Caco-2 (cell line): ENCODE measurements around the gene SLC6A13. TPM values are rescaled to one million over a fixed set of nuclear protein-coding genes. Genes with fewer than 3 reads are reported as not detected.
"Not testable (repeated sequence)": the region's sequence is repeated elsewhere in the genome, so short reads cannot be mapped to it uniquely, and the experiment has no call there.

Experiments
- BruUV-seq: library from RNA; stranded (reverse); fragments of 400-500 nt; replicated peaks from 2 replicates; lab custom pipeline; 2021; lab: Mats Ljungman, UMichigan
- CTCF ChIA-PET: fragments of 300-600 bp; sonication (Branson Sonifier 250); formaldehyde crosslinking; loops from one replicate; lab custom pipeline; 2022; ENCODE audit warnings: antibody characterized with exemption; lab: Charles Lee
- POLR2A ChIA-PET: fragments of 300-600 bp; sonication (Branson Sonifier 250); formaldehyde crosslinking; loops from one replicate; lab custom pipeline; 2022; ENCODE audit warnings: antibody characterized with exemption; lab: Charles Lee
- DNase-seq, 2 experiments: peaks; one replicate each; pipeline versions ENCODE4 v3.0.0 to v3.0.0-alpha.2; 2020 to 2022
- H3K27me3 ChIP-seq: replicated peaks from 2 replicates; pipeline ENCODE4 v1.6.0; 2011; ENCODE audit warnings: low read length; ENCODE audit not compliant: control insufficient read depth, insufficient read depth
- H3K36me3 ChIP-seq: 2 replicates; pipeline ENCODE4 v1.5.1; 2011; ENCODE audit warnings: low read length; ENCODE audit not compliant: control insufficient read depth, insufficient read depth
- H3K4me1 ChIP-seq: fragments of 250-450 bp; sonication (Bioruptor Pico); 2 replicates; pipeline ENCODE4 v1.5.1; 2020; ENCODE audit warnings: mild to moderate bottlenecking
- H3K4me3 ChIP-seq: 2 replicates; pipeline ENCODE4 v1.5.1; 2011; ENCODE audit warnings: low read depth, mild to moderate bottlenecking, control low read depth, low read length
- H3K9me3 ChIP-seq: fragments of 250-450 bp; sonication (Bioruptor Pico); 2 replicates; pipeline ENCODE4 v1.5.1; 2020; ENCODE audit warnings: mild to moderate bottlenecking, moderate library complexity
- H3K27ac Mint-ChIP-seq: one replicate; pipeline ENCODE4 v1.8.0; 2022; ENCODE audit warnings: mixed read lengths; ENCODE audit not compliant: unreplicated experiment
- H3K27me3 Mint-ChIP-seq: one replicate; pipeline ENCODE4 v1.8.0; 2022; ENCODE audit warnings: mixed read lengths; ENCODE audit not compliant: insufficient read depth, unreplicated experiment
- H3K36me3 Mint-ChIP-seq: one replicate; pipeline ENCODE4 v1.8.0; 2022; ENCODE audit warnings: mild to moderate bottlenecking, mixed read lengths; ENCODE audit not compliant: insufficient read depth, unreplicated experiment
- H3K4me1 Mint-ChIP-seq: one replicate; pipeline ENCODE4 v1.8.0; 2022; ENCODE audit warnings: low read depth, mixed read lengths; ENCODE audit not compliant: unreplicated experiment
- H3K4me3 Mint-ChIP-seq: one replicate; pipeline ENCODE4 v1.8.0; 2022; ENCODE audit warnings: mild to moderate bottlenecking, moderate library complexity, mixed read lengths; ENCODE audit not compliant: unreplicated experiment
- H3K9me3 Mint-ChIP-seq: one replicate; pipeline ENCODE4 v1.8.0; 2022; ENCODE audit warnings: mixed read lengths; ENCODE audit not compliant: unreplicated experiment
- intact Hi-C: fragments of 100-400 bp; cut with micrococcal nuclease; formaldehyde crosslinking; loops from one replicate; pipeline ENCODE4 v1.10.0; 2022; ENCODE audit not compliant: unreplicated experiment
- total RNA-seq: library from RNA; stranded (reverse); gene quantifications from 2 replicates; pipeline ENCODE4 v1.2.3, GENCODE V29; 2022
- TF ChIP-seq, protein P1 (sequence below), 2 experiments: fragments of 200-600 bp in 1 of 2; IDR thresholded peaks; 1 replicate in 1 of 2; 2 replicates in 1 of 2; pipeline versions ENCODE4 v1.5.1 to v1.8.0; 2011 to 2022; ENCODE audit warnings: antibody characterized with exemption in 1 of 2, control low read depth in 1 of 2, inconsistent platforms in 1 of 2, low read depth in 1 of 2, low read length in 1 of 2, mild to moderate bottlenecking in 1 of 2, moderate library complexity in 1 of 2; ENCODE audit not compliant: insufficient read depth in 1 of 2, severe bottlenecking in 1 of 2, unreplicated experiment in 1 of 2

Gene SLC6A13
- total RNA-seq, 1 experiment from 2014 or later = 1.0 TPM

DNA sequence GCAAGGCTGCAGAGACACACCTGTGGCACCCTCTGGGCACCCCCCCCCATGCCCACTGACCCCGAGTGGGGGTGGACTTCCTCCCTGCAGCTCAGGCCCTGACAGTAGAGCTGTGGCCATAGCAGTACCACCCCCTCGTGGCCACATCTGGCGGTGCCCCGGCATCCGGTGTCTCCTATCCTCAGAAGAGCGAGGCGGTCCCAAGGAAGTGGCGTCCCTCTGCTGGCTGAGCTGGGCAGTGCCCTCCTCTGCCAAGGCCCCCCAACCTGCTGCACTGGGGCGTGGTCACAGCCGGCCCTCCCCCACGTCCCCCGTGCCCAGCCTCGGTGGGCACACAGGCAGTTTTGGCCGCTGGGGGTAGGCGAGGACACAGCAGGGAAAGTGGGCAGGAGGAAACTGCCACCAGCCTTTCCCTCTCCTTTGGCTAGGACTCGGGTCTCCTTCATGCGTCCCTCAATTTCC lies 42.7 kb downstream of the SLC6A13 start:
- POLR2A ChIA-PET = no interaction called here
- TF ChIP-seq, protein P1, sequence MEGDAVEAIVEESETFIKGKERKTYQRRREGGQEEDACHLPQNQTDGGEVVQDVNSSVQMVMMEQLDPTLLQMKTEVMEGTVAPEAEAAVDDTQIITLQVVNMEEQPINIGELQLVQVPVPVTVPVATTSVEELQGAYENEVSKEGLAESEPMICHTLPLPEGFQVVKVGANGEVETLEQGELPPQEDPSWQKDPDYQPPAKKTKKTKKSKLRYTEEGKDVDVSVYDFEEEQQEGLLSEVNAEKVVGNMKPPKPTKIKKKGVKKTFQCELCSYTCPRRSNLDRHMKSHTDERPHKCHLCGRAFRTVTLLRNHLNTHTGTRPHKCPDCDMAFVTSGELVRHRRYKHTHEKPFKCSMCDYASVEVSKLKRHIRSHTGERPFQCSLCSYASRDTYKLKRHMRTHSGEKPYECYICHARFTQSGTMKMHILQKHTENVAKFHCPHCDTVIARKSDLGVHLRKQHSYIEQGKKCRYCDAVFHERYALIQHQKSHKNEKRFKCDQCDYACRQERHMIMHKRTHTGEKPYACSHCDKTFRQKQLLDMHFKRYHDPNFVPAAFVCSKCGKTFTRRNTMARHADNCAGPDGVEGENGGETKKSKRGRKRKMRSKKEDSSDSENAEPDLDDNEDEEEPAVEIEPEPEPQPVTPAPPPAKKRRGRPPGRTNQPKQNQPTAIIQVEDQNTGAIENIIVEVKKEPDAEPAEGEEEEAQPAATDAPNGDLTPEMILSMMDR (IDR thresholded peaks at IDR 0.05; ENCODE audit: insufficient read depth in 1 of 2, low read depth in 1 of 2, low read length in 1 of 2, severe bottlenecking in 1 of 2, unreplicated experiment in 1 of 2) = peak; percentile 89 to 95
- Mint-ChIP-seq H3K4me1 (no peaks in the 10 kb centered on the region), H3K9me3 (no peaks in the 10 kb centered on the region), H3K27me3 (peaks cover 5% of the 10 kb centered on the region), H3K27ac (no peak overlapping the region), H3K4me3 (no peak overlapping the region), H3K36me3 (no peaks in the 10 kb centered on the region)
- no peaks in the 10 kb centered on the region for H3K36me3 ChIP-seq
- no peaks in the 10 kb centered on the region for H3K4me1 ChIP-seq
- DNase-seq = peak; percentile 79 to 88
- CTCF ChIA-PET = interaction anchor here (0.6 to 1.8 kb wide), 13 partner anchors 9 to 82 kb away, joined by 3 to 14 read pairs (median 3); partner anchors contain the start of gene SLC6A13
- H3K27me3 ChIP-seq = no peaks in the 10 kb centered on the region
- intact Hi-C loops = no loop called here
- no TSS peak for BruUV-seq
- no peak overlapping the region for H3K4me3 ChIP-seq
- H3K9me3 ChIP-seq = no peaks in the 10 kb centered on the region

DNA sequence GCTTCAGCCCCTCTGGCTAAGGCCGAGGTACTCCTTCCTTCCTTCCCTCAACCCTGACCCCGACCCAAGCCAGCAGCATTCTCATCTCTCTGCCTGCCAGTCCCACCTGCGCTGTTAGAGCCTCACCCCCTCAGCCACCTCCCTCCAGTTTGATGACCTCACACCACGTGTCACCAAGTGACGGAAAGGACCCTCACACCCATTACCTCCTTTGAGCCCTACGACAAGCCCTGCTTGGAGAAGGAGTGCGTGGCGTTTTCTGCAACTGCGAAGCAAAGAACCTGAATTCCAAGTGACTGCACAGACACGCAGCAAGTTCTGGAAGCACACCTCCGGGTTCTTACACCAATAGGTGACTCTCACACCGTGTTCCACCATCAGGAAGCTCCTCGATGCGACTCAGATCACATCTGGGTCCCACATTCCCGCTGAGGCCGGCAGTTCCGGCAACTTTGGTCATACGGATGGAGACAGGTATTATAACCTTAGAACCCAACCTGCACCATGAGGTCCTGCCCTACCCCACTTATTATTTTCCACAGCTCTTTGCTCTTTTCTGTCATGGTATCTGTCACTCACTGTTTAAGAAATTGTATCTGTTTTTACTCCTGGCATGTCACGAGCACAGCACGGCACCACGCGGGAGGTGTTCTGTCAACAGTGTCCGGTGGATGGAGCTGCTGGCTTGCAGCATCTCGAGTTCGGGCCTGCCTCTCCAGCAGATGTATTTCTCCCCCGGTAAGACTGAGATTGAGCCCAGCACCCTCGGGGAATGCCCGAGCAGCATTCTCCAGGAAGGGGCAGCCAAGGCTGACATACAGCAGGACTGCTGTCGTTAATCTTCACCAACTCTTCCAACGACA lies 43.7 kb downstream of the SLC6A13 start:
- Histone ChIP-seq H3K36me3 (no peaks in the 10 kb centered on the region), H3K4me1 (no peaks in the 10 kb centered on the region; the same call in 1 of the 2 replicates), H3K4me3 (no peak overlapping the region), H3K27me3 (no peaks in the 10 kb centered on the region), H3K9me3 (no peaks in the 10 kb centered on the region)
- no peaks in the 10 kb centered on the region for H3K36me3 Mint-ChIP-seq
- no TSS peak for BruUV-seq
- H3K9me3 Mint-ChIP-seq = no peaks in the 10 kb centered on the region
- no peak for DNase-seq
- TF ChIP-seq, protein P1 (IDR thresholded peaks at IDR 0.05; ENCODE audit: insufficient read depth in 1 of 2, low read depth in 1 of 2, low read length in 1 of 2, severe bottlenecking in 1 of 2, unreplicated experiment in 1 of 2) = no peak
- ChIA-PET POLR2A (no interaction called here), CTCF (interaction anchor here (0.7 to 1.8 kb wide), 8 partner anchors 9 to 74 kb away, joined by 3 to 14 read pairs (median 3); partner anchors contain the start of gene SLC6A13)
- peaks cover 5% of the 10 kb centered on the region for H3K27me3 Mint-ChIP-seq
- H3K4me3 Mint-ChIP-seq = no peak overlapping the region
- H3K27ac Mint-ChIP-seq = no peak overlapping the region
- intact Hi-C loops = no loop called here
- H3K4me1 Mint-ChIP-seq = peaks cover 3% of the 10 kb centered on the region

DNA sequence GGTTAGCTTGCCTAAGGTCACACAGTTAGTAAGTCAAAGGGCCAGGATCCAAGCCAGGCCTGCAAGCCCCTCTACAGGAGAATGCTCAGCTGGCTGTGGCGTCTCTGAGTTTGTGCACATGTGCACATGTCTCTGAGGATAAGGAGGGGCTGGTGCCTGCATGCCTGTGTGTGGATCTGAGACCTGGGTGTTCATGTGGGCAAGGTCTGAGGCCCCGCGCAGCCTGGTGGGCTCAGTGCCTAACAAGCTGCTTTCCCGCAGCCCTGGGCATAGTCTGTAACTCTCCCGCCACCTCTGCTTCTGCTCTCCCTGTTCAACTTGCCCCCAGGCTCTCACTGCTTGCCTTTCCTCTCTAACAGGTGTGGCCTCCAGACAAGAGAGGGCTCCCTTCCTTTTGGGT lies 44.4 kb downstream of the SLC6A13 start:
- H3K9me3 ChIP-seq = no peaks in the 10 kb centered on the region
- TF ChIP-seq, protein P1 (IDR thresholded peaks at IDR 0.05; ENCODE audit: insufficient read depth in 1 of 2, low read depth in 1 of 2, low read length in 1 of 2, severe bottlenecking in 1 of 2, unreplicated experiment in 1 of 2) = no peak
- Mint-ChIP-seq H3K27me3 (peaks cover 5% of the 10 kb centered on the region), H3K27ac (no peak overlapping the region), H3K4me3 (no peak overlapping the region), H3K9me3 (no peaks in the 10 kb centered on the region), H3K4me1 (peaks cover 10% of the 10 kb centered on the region), H3K36me3 (no peaks in the 10 kb centered on the region)
- H3K4me1 ChIP-seq = peaks cover 5% of the 10 kb centered on the region
- DNase-seq = no peak
- intact Hi-C loops = no loop called here
- H3K4me3 ChIP-seq = no peak overlapping the region
- ChIA-PET CTCF (no interaction called here), POLR2A (no interaction called here)
- H3K27me3 ChIP-seq = no peaks in the 10 kb centered on the region
- H3K36me3 ChIP-seq = no peaks in the 10 kb centered on the region
- no TSS peak for BruUV-seq

DNA sequence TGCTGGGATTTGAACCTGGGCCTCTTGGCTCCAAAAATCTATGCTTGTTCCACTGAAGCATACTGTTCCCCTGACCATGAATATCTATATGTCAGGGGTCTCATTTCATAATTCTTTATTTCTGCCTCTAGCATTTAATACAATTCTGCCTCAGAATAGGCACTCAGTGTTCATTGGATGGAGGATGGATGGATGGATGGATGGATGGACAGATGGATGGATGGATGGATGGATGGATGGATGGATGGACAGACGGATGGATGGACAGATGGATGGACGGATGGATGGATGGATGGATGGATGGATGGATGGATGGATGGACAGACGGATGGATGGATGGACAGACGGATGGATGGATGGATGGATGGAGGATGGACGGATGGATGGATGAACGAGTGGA lies 45.6 kb downstream of the SLC6A13 start:
- peaks cover 14% of the 10 kb centered on the region for H3K4me1 Mint-ChIP-seq
- H3K36me3 Mint-ChIP-seq, DNase-seq, POLR2A ChIA-PET, H3K27me3 ChIP-seq, H3K9me3 ChIP-seq, H3K4me3 Mint-ChIP-seq, H3K36me3 ChIP-seq, H3K4me1 ChIP-seq, BruUV-seq, H3K27me3 Mint-ChIP-seq, H3K4me3 ChIP-seq, H3K9me3 Mint-ChIP-seq, H3K27ac Mint-ChIP-seq, intact Hi-C loops: not testable (repeated sequence)
- CTCF ChIA-PET = interaction anchor here (0.7 kb wide), 1 partner anchor 137 kb away, joined by 4 read pairs; no protein-coding TSS in a partner anchor
